ENCODE results near the gene MYCN. TPM values are rescaled to one million over a fixed set of nuclear protein-coding genes. Genes with fewer than 3 reads are reported as not detected.

Gene MYCN
- total and polyA plus RNA-seq, 9 donors: 1.2 to 7.0 (median 2.7) TPM

GRCh38 chr2:15993232-15993610 is 52.9 kb downstream of the MYCN start:
- no peak overlapping the region for H3K4me3 ChIP-seq
- no peaks in the 10 kb centered on the region for H3K27me3 ChIP-seq
- H3K4me1 ChIP-seq (ENCODE audit: insufficient read depth): no peaks in the 10 kb centered on the region
- no peak for DNase-seq
- no peak overlapping the region for H3K27ac ChIP-seq
- WGBS, 3 donors: 77 to 92% (median 82%) methylated on average over 6 of the region's 6 CpGs
- H3K9me3 ChIP-seq: no peaks in the 10 kb centered on the region
- intact Hi-C loops (cut with DNase I): loop anchor here in 1 of 4 donors (10.0 kb wide), 1 partner anchor 112 kb away; no protein-coding TSS in a partner anchor
- no peaks in the 10 kb centered on the region for H3K36me3 ChIP-seq
- no peak for TF ChIP-seq POLR2A (IDR thresholded peaks at IDR 0.05)
- TF ChIP-seq CTCF (IDR thresholded peaks at IDR 0.05): no peak
- no peak for TF ChIP-seq EP300 (IDR thresholded peaks at IDR 0.05)

GRCh38 chr2:15993666-15994065 is 53.3 kb downstream of the MYCN start:
- no peak for TF ChIP-seq POLR2A (IDR thresholded peaks at IDR 0.05)
- TF ChIP-seq EP300 (IDR thresholded peaks at IDR 0.05): no peak
- TF ChIP-seq CTCF (IDR thresholded peaks at IDR 0.05): no peak
- WGBS, 3 donors: 92 to 95% (median 94%) methylated on average over 7 of the region's 7 CpGs
- Histone ChIP-seq H3K9me3 (no peaks in the 10 kb centered on the region), H3K27me3 (no peaks in the 10 kb centered on the region), H3K27ac (no peak overlapping the region), H3K36me3 (no peaks in the 10 kb centered on the region), H3K4me3 (no peak overlapping the region), H3K4me1 (ENCODE audit: insufficient read depth) (no peaks in the 10 kb centered on the region)
- DNase-seq: no peak
- intact Hi-C loops (cut with DNase I): loop anchor here in 1 of 4 donors (10.0 kb wide), 1 partner anchor 111 kb away; no protein-coding TSS in a partner anchor

GRCh38 chr2:15995603-15996002 is 55.3 kb downstream of the MYCN start:
- no peak overlapping the region for H3K27ac ChIP-seq
- TF ChIP-seq POLR2A (IDR thresholded peaks at IDR 0.05) (no peak), EP300 (IDR thresholded peaks at IDR 0.05) (no peak), CTCF (IDR thresholded peaks at IDR 0.05) (no peak)
- H3K9me3 ChIP-seq: no peaks in the 10 kb centered on the region
- WGBS, 3 donors: 88 to 93% (median 89%) methylated on average over 3 of the region's 3 CpGs
- intact Hi-C loops (cut with DNase I): loop anchor here in 1 of 4 donors (10.0 kb wide), 1 partner anchor 109 kb away; no protein-coding TSS in a partner anchor
- no peaks in the 10 kb centered on the region for H3K27me3 ChIP-seq
- no peaks in the 10 kb centered on the region for H3K36me3 ChIP-seq
- H3K4me1 ChIP-seq (ENCODE audit: insufficient read depth): no peaks in the 10 kb centered on the region
- DNase-seq: no peak
- no peak overlapping the region for H3K4me3 ChIP-seq

Small RNAs within 50 kb of the gene (small RNA-seq; reads per million reads assigned to genes)
- gene RF01210: not detected
- not detected for gene RN7SL104P

All from ovary (tissue), 9 donors.